Measurements from ENCODE around the gene KHDRBS2. TPM values are rescaled to one million over a fixed set of nuclear protein-coding genes. Genes with fewer than 3 reads are reported as not detected.

Gene KHDRBS2
- total RNA-seq, 4 donors from 2014 or later, result 5.2 to 19.2 (median 16.6) TPM

DNA sequence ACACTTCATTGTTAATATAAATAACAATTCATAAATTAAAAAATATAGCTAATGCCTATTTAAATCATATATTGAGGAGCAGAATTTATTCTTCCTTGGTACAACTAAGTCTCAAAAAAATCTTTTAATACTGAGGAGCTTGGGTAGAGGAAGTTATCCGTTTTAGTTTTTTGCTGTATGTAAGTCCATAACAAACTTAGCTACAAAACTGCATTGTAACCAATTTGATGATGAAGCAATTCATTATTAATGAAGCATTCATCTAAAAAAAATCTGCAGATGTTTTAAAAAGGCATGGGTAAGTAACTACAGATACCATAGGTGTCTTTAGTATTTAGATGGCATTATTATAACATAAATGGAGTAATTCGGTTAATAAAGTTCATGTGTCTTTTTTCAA is 1.3 kb downstream of the KHDRBS2 start:
- no peaks in the 10 kb centered on the region for H3K36me3 ChIP-seq
- H3K27me3 ChIP-seq, result no peaks in the 10 kb centered on the region
- no peak for DNase-seq
- no peak for TF ChIP-seq POLR2A (IDR thresholded peaks at IDR 0.05)
- no peak for TF ChIP-seq CTCF (IDR thresholded peaks at IDR 0.05)
- H3K4me1 ChIP-seq, result no peaks in the 10 kb centered on the region
- no peak overlapping the region for H3K27ac ChIP-seq
- peak overlapping the region in 2 of 3 donors; percentile 41 to 75 for H3K4me3 ChIP-seq (replicated peaks in 1 of 3)
- no peaks in the 10 kb centered on the region for H3K9me3 ChIP-seq
- intact Hi-C loops (cut with DNase I), result no loop called here
- WGBS, 2 donors, result 19 to 22% methylated on average over 2 of the region's 2 CpGs

GRCh38 chr6:62283796-62284411 is 2.1 kb downstream of the KHDRBS2 start:
- 45 to 51% methylated on average over 2 of the region's 2 CpGs for WGBS, 2 donors
- intact Hi-C loops (cut with DNase I), result no loop called here
- peak; percentile 17 to 72 (median 58) for TF ChIP-seq CTCF (IDR thresholded peaks at IDR 0.05)
- TF ChIP-seq POLR2A (IDR thresholded peaks at IDR 0.05), result no peak
- Histone ChIP-seq H3K4me3 (replicated peaks in 1 of 3) (no peak overlapping the region), H3K27ac (no peak overlapping the region), H3K27me3 (no peaks in the 10 kb centered on the region), H3K9me3 (no peaks in the 10 kb centered on the region), H3K36me3 (no peaks in the 10 kb centered on the region), H3K4me1 (no peaks in the 10 kb centered on the region)
- peak; percentile 12 to 23 for DNase-seq

GRCh38 chr6:62283365-62283764 is 2.7 kb downstream of the KHDRBS2 start:
- intact Hi-C loops (cut with DNase I), result no loop called here
- DNase-seq, result no peak
- H3K27me3 ChIP-seq, result no peaks in the 10 kb centered on the region
- no peak overlapping the region for H3K27ac ChIP-seq
- H3K36me3 ChIP-seq, result no peaks in the 10 kb centered on the region
- 33 to 43% methylated on average over 2 of the region's 2 CpGs for WGBS, 2 donors
- H3K4me1 ChIP-seq, result no peaks in the 10 kb centered on the region
- no peak overlapping the region for H3K4me3 ChIP-seq (replicated peaks in 1 of 3)
- no peaks in the 10 kb centered on the region for H3K9me3 ChIP-seq
- no peak for TF ChIP-seq CTCF (IDR thresholded peaks at IDR 0.05)
- TF ChIP-seq POLR2A (IDR thresholded peaks at IDR 0.05), result no peak

DNA sequence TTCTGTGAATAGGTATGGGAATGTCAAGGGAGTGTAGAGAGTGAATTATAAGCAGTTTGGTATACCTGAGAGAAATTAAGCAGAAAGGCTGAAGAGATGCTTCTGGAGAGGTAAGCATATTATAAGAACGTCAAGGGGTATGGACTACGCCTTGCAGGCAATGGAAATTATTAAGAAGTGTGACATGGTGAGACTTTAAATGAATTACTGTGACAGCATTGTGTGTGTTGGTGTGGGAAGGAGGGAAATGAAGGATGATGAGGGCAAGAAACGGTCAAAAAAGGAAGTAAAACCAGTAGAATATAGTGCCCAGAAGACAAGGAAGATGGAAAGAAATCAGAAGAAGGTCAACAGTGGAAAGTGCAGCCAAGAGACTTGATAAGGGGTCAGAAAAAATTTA is 5.9 kb downstream of the KHDRBS2 start:
- H3K4me1 ChIP-seq, result peaks cover 0 to 4% of the 10 kb centered on the region in 2 donors
- H3K36me3 ChIP-seq, result no peaks in the 10 kb centered on the region
- H3K27me3 ChIP-seq, result no peaks in the 10 kb centered on the region
- WGBS, 2 donors, result 86 to 90% methylated on average over 3 of the region's 3 CpGs
- H3K27ac ChIP-seq, result no peak overlapping the region
- no peak for DNase-seq
- H3K4me3 ChIP-seq (replicated peaks in 1 of 3), result no peak overlapping the region
- TF ChIP-seq CTCF (IDR thresholded peaks at IDR 0.05) (no peak), POLR2A (IDR thresholded peaks at IDR 0.05) (no peak)
- intact Hi-C loops (cut with DNase I), result no loop called here
- no peaks in the 10 kb centered on the region for H3K9me3 ChIP-seq

DNA sequence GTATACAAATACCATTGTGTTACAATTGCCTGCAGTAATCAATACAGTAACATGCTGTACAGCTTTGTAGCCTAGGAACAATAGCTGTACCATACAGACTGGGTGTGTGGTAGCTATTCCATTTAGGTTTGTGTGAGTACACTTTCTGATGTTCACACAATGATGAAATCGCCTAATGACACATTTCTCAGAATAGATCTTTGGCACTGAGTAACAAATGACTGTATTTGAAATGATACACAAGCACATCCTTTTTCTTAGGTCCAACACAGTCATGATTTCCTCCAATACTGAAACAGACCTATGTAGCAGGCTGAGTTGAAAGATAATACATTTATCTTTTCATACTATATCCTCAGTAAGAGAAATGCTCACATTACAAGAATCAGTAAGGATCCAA is 13.9 kb downstream of the KHDRBS2 start:
- no peak for DNase-seq
- H3K4me1 ChIP-seq, result peaks cover 0 to 4% of the 10 kb centered on the region in 2 donors
- H3K27ac ChIP-seq, result no peak overlapping the region
- no peaks in the 10 kb centered on the region for H3K9me3 ChIP-seq
- no peaks in the 10 kb centered on the region for H3K27me3 ChIP-seq
- H3K4me3 ChIP-seq (replicated peaks in 1 of 3), result no peak overlapping the region
- intact Hi-C loops (cut with DNase I), result no loop called here
- no peaks in the 10 kb centered on the region for H3K36me3 ChIP-seq
- 89 to 95% methylated on average over 1 of the region's 1 CpG for WGBS, 2 donors
- TF ChIP-seq POLR2A (IDR thresholded peaks at IDR 0.05), result no peak
- no peak for TF ChIP-seq CTCF (IDR thresholded peaks at IDR 0.05)

Data from thyroid gland (tissue), 4 donors.